GM21390 (cell line): ENCODE measurements around the gene COG4.

ENCODE experiments used
- ATAC-seq: cut with Tn5 transposase; IDR thresholded peaks from one replicate; pipeline ENCODE4 v1.9.1; 2021; ENCODE audit not compliant: unreplicated experiment

The COG4 gene

GRCh38 chr16:70434484-70435260 is 88.7 kb downstream of the COG4 start:
- no peak for ATAC-seq

- ATAC-seq: no peak
Measured at GRCh38 chr16:70433458-70434103, 89.8 kb downstream of the COG4 start.

GRCh38 chr16:70432723-70433457 is 90.5 kb downstream of the COG4 start:
- peak; percentile 19 for ATAC-seq

GRCh38 chr16:70432356-70432722 is 91.0 kb downstream of the COG4 start:
- ATAC-seq: no peak

GRCh38 chr16:70430667-70431536 is 92.5 kb downstream of the COG4 start:
- peak; percentile 37 for ATAC-seq
